ENCODE data around the gene MRPL9. TPM values are rescaled to one million over a fixed set of nuclear protein-coding genes. Genes with fewer than 3 reads are reported as not detected.
"Not testable (repeated sequence)": the region's sequence is repeated elsewhere in the genome, so short reads cannot be mapped to it uniquely, and the experiment has no call there.

Gene MRPL9
- total RNA-seq, 2 experiments from 2014 or later = 139 to 184 TPM

DNA sequence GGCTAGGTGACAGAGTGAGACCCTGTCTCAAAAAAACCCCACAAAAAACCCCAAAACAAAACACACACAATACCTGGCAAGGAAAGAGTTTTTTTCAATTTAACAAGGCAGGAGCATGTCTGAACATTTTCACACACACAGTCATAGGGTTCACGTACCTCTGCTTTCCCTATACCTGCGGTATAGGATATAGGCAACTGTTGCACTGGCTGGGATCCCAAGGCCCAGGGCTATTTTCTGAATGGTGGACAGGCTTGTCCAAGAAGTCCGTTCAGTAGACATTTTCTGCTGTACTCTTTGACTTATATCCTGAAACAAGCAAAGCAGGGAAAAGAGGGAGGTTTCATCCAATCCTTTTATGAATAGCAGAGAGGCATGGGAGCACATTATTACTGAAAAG is 19.4 kb upstream of the MRPL9 start:
- H3K36me3 Mint-ChIP-seq (ENCODE audit: low read depth) = peaks cover 6% of the 10 kb centered on the region
- no peak for ATAC-seq
- intact Hi-C loops (cut with DNase I, micrococcal nuclease) = no loop called here
- H3K9me3 Mint-ChIP-seq (ENCODE audit: low read depth) = no peaks in the 10 kb centered on the region
- ChIA-PET POLR2A (no interaction called here), CTCF (no interaction called here)
- DNase-seq = no peak
- no peaks in the 10 kb centered on the region for H3K27me3 Mint-ChIP-seq
- no peak overlapping the region for H3K4me3 Mint-ChIP-seq
- H3K4me1 Mint-ChIP-seq = no peaks in the 10 kb centered on the region
- H3K27ac Mint-ChIP-seq = no peak overlapping the region

DNA sequence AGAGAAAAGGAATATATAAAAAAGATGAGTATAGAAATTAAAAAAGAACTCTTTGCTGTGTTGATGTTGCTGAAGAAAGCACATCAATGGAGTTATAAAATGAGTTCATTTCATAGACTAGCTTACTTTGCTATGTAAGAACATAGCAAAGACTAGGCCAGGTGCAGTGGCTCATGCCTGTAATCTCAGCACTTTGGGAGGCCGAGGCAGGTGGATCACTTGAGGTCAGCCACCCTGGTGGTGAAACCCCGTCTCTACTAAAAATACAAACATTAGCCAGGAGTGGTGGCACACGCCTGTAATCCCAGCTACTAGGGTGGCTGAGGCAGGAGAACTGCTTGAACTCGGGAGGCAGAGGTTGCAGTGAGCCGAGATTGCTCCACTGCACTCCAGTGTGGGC is 18.7 kb upstream of the MRPL9 start:
- DNase-seq; H3K9me3 Mint-ChIP-seq (ENCODE audit: low read depth); H3K4me3 Mint-ChIP-seq; intact Hi-C loops (cut with DNase I, micrococcal nuclease); H3K4me1 Mint-ChIP-seq; ATAC-seq; POLR2A ChIA-PET; H3K27me3 Mint-ChIP-seq; H3K27ac Mint-ChIP-seq; H3K36me3 Mint-ChIP-seq (ENCODE audit: low read depth): not testable (repeated sequence)
- CTCF ChIA-PET = interaction anchor here (0.5 to 0.6 kb wide), 3 partner anchors 15 to 130 kb away, joined by 3 to 6 read pairs (median 3); no protein-coding TSS in a partner anchor

DNA sequence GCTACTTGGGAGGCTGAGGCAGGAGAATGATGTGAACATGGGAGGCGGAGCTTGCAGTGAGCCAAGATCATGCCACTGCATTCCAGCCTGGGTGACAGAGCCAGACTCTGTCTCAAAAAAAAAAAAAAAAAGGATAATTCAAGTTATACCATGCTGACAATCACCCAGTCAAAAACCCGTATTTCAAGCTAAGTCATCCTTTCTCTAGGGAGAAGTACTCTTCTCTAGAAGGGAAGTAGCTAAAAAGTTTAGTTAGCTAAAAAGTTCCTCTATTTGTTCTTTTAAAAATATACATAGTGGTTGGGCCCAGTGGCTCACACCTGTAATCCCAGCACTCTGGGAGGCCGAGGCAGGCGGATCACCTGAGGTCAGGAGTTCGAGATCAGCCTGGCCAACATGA is 17.4 kb upstream of the MRPL9 start:
- H3K27ac Mint-ChIP-seq; H3K27me3 Mint-ChIP-seq; H3K9me3 Mint-ChIP-seq (ENCODE audit: low read depth); ATAC-seq; H3K4me1 Mint-ChIP-seq; POLR2A ChIA-PET; CTCF ChIA-PET; intact Hi-C loops (cut with DNase I, micrococcal nuclease); DNase-seq; H3K4me3 Mint-ChIP-seq: not testable (repeated sequence)
- H3K36me3 Mint-ChIP-seq (ENCODE audit: low read depth) = peaks cover 10% of the 10 kb centered on the region

DNA sequence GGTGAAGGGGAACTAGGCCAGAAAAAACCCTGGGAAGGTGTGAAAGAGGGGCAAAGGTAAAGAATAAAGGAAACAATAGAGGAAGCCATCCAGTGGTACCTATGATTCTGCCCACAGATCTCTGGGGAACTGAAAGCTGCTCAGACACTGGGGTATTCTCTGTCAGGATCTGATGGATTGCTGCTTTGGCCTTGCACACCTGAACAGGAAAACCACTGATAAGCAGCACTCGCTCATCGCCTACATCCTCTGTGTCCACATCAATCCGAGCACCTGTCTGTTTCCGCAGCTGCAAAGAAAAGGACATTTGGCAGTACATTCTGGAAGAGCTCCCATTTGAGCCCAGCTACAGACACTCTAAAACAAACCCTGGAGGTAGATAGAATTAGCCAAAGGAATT is 16.6 kb upstream of the MRPL9 start:
- Mint-ChIP-seq H3K4me1 (no peaks in the 10 kb centered on the region), H3K27me3 (no peaks in the 10 kb centered on the region), H3K36me3 (ENCODE audit: low read depth) (peaks cover 11% of the 10 kb centered on the region), H3K4me3 (no peak overlapping the region), H3K27ac (no peak overlapping the region), H3K9me3 (ENCODE audit: low read depth) (no peaks in the 10 kb centered on the region)
- DNase-seq (no peak), ATAC-seq (no peak)
- intact Hi-C loops (cut with DNase I, micrococcal nuclease) = no loop called here
- ChIA-PET CTCF (interaction anchor here (1.2 kb wide), 1 partner anchor 10 kb away, joined by 5 read pairs; no protein-coding TSS in a partner anchor), POLR2A (no interaction called here)

DNA sequence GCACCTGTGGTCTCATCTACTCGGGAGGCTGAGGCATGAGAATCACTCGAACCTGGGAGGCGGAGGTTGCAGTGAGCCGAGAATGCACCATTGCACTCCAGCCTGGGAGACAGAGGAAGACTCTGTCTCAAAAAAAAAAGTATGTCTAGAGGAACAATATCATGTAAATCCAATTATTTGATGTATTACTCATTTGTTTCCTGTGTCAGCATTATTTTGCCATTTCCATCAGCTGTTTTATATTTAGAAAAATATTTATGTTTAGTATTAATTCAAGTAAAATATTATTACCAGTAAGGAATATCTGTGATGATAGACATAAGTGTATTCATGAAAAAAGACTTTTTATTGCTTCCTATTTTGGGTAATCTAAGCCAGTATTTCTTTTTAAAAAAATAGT is 14.0 kb upstream of the MRPL9 start:
- POLR2A ChIA-PET = no interaction called here
- Mint-ChIP-seq H3K36me3 (ENCODE audit: low read depth) (peaks cover 11% of the 10 kb centered on the region), H3K4me3 (no peak overlapping the region)

DNA sequence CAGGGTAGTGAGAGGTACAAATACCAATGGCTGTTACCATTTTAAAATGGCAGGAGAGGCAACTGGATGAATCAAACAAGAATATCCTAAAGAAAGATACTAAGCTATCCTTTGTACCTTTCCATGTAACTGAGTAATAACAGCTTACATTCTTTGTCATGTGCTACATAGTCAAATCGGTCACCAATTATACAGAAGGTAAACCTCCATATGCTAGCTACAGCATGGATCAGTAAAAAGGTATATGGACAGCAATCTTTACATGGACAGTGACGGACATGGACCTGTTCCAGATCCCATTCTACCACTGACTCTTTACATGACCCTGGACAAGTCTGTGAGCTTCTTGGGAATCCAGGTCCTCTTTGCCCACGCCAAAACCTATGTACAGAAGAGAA is 13.4 kb upstream of the MRPL9 start:
- no peak for DNase-seq
- Mint-ChIP-seq H3K27me3 (no peaks in the 10 kb centered on the region), H3K4me1 (no peaks in the 10 kb centered on the region), H3K4me3 (no peak overlapping the region), H3K36me3 (ENCODE audit: low read depth) (peaks cover 11% of the 10 kb centered on the region), H3K9me3 (ENCODE audit: low read depth) (no peaks in the 10 kb centered on the region), H3K27ac (no peak overlapping the region)
- intact Hi-C loops (cut with DNase I, micrococcal nuclease) = no loop called here
- ATAC-seq = no peak
- POLR2A ChIA-PET = no interaction called here
- CTCF ChIA-PET = interaction anchor here (1.0 to 1.5 kb wide), 2 partner anchors 13 to 14 kb away, joined by 4 to 5 read pairs; no protein-coding TSS in a partner anchor

More for the DNA sequence above, 14.0 kb upstream of the MRPL9 start:
- H3K9me3 Mint-ChIP-seq (ENCODE audit: low read depth) = no peaks in the 10 kb centered on the region
- no peak overlapping the region for H3K27ac Mint-ChIP-seq
- DNase-seq (no peak), ATAC-seq (no peak)
- H3K4me1 Mint-ChIP-seq = no peaks in the 10 kb centered on the region
- CTCF ChIA-PET = interaction anchor here (1.5 kb wide), 1 partner anchor 12 kb away, joined by 5 read pairs; no protein-coding TSS in a partner anchor
- intact Hi-C loops (cut with DNase I, micrococcal nuclease) = no loop called here
- H3K27me3 Mint-ChIP-seq = no peaks in the 10 kb centered on the region

DNA sequence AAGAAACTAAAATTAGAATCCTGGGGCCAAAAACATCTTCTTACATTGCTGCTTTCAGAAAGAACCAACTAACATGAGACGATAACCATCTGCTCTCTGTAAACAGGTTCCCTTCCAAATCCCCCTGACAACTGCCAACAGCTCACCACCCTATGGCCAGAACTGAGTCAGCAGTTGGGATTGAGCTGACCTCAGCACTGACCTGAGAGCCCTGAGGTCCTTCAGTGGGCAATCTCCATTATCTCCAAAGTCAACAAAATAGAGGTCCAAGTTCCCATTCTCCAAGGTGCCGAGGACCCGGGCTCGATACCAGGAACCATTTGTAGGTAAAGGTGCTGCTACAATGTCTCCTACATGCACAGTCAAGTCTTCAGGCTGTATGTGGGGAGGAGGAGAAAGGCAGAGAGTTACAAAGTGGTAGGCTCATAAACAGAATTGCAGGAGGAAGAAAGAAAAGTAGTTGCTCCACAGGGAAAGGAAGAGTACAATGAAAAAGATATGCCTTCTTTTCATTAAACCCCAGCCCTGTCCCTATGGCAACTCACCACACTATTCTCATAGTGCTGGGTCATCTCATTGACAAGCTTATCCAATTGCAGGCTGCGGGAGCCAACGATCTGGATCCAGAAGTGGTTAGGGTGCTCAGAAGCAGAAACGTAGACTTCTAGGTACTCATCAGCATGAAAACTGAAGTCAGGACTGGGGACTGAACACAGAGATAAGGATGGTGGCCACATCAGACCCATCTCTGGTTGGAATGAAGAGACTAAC is 12.8 kb upstream of the MRPL9 start:
- Mint-ChIP-seq H3K4me3 (no peak overlapping the region), H3K27me3 (no peaks in the 10 kb centered on the region), H3K27ac (no peak overlapping the region), H3K9me3 (ENCODE audit: low read depth) (no peaks in the 10 kb centered on the region), H3K36me3 (ENCODE audit: low read depth) (peaks cover 11% of the 10 kb centered on the region), H3K4me1 (no peaks in the 10 kb centered on the region)
- POLR2A ChIA-PET = no interaction called here
- ATAC-seq (no peak), DNase-seq (no peak)
- CTCF ChIA-PET = interaction anchor here (0.6 to 1.5 kb wide), 4 partner anchors 13 to 61 kb away, joined by 4 to 5 read pairs (median 4); partner anchors contain the start of gene TDRKH
- intact Hi-C loops (cut with DNase I, micrococcal nuclease) = no loop called here

DNA sequence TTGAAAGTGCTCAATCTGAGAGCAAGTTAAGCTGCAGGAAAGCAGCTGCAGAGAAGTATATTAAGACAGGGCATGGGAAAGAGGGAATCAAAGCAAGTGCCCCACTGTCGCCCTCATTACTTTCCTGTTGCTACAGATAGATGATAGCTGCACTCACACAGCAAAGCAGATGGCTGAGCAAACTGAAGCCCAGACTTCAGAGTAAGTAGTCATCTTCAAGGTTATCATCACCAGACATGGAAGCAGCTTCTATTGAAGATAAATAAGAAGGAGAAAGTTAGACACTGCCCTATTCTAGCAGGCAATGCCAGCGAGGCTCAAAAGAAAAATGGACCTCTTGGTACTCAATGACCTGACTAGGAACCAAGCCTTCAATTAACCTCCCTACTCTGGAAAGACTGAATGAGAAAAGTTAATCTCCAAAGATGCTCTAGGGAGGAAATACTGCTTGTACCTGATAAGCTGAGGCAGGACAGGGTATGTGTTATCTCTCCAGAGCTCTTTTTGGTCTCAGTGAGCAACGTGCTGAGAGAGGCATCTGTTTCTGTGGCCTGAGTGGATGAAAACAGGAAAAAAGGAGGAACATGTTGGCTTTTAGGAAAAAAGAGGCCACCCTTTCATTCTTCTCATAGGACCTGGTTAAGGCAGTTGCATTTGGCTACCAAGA is 11.1 kb upstream of the MRPL9 start:
- H3K27ac Mint-ChIP-seq = no peak overlapping the region
- no peak for ATAC-seq
- no peaks in the 10 kb centered on the region for H3K4me1 Mint-ChIP-seq
- DNase-seq = no peak
- ChIA-PET POLR2A (no interaction called here), CTCF (interaction anchor here (0.6 to 1.5 kb wide), 2 partner anchors 16 to 37 kb away, joined by 4 read pairs; partner anchors contain the start of gene TDRKH)
- no peaks in the 10 kb centered on the region for H3K9me3 Mint-ChIP-seq (ENCODE audit: low read depth)
- intact Hi-C loops (cut with DNase I, micrococcal nuclease) = no loop called here
- H3K4me3 Mint-ChIP-seq = no peak overlapping the region
- peaks cover 11% of the 10 kb centered on the region for H3K36me3 Mint-ChIP-seq (ENCODE audit: low read depth)
- no peaks in the 10 kb centered on the region for H3K27me3 Mint-ChIP-seq

DNA sequence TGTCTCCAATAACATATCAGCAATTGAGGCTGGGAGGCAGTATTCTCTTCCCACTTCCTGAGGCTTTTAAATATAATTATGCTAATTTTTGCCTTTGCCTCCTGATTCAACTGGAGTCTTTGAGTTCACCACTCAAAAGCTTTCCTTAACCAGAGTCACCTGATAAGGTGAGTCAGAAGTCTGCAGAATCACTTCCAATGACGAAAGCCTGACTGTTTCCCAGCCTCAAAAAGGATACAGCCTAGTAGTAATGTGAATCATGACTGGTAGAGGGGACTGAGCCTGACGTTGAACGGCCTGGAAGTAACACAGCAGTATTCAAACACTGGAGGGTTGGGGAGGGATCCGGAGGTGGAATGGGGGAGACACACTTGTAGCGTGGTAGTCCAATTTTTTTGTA is 10.4 kb upstream of the MRPL9 start:
- Mint-ChIP-seq H3K36me3 (ENCODE audit: low read depth) (peaks cover 5% of the 10 kb centered on the region), H3K9me3 (ENCODE audit: low read depth) (no peaks in the 10 kb centered on the region), H3K4me1 (no peaks in the 10 kb centered on the region), H3K4me3 (no peak overlapping the region), H3K27ac (peak overlapping the region; percentile 5), H3K27me3 (no peaks in the 10 kb centered on the region)
- no peak for DNase-seq
- intact Hi-C loops (cut with DNase I, micrococcal nuclease) = no loop called here
- ATAC-seq = peak; percentile 55
- ChIA-PET CTCF (interaction anchor here (0.6 kb wide), 1 partner anchor 36 kb away, joined by 4 read pairs; no protein-coding TSS in a partner anchor), POLR2A (interaction anchor here (0.8 kb wide), 1 partner anchor 34 kb away, joined by 3 read pairs; no protein-coding TSS in a partner anchor)

DNA sequence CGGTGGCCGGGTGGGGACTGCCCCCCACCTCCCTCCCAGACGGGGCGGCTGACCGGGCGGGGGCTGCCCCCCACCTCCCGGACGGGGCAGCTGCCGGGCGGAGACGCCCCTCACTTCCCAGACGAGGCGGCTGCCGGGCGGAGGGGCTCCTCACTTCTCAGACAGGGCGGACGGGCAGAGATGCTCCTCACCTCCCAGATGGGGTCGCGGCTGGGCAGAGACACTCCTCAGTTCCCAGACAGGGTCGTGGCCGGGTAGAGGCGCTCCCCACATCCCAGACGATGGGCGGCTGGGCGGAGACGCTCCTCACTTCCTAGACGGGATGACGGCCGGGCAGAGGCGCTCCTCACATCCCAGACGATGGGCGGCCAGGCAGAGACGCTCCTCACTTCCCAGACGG is 6.0 kb upstream of the MRPL9 start:
- not testable (repeated sequence) for H3K36me3 Mint-ChIP-seq (ENCODE audit: low read depth)

DNA sequence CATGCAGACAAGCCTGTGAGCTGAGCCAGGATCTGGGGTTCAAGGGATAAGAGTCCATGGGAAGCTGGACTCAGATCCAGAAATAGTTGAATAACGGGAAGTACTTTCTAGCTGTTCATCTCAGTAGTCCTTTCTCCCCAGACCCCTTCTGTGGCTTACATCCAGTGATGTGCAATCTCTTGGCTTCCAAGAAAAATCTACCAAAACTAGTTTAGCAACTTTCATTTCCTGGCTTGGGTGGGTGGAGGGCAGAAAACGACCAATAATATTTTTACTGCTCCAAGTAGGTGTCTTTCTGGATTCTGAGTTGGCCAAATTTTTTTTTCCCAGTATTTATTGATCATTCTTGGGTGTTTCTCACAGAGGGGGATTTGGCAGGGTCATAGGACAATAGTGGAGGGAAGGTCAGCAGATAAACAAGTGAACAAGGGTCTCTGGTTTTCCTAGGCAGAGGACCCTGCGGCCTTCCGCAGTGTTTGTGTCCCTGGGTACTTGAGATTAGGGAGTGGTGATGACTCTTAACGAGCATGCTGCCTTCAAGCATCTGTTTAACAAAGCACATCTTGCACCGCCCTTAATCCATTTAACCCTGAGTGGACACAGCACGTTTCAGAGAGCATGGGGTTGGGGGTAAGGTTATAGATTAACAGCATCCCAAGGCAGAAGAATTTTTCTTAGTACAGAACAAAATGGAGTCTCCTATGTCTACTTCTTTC is 5.2 kb upstream of the MRPL9 start:
- intact Hi-C loops (cut with DNase I, micrococcal nuclease); H3K36me3 Mint-ChIP-seq (ENCODE audit: low read depth); H3K9me3 Mint-ChIP-seq (ENCODE audit: low read depth); POLR2A ChIA-PET; DNase-seq; H3K27ac Mint-ChIP-seq; H3K27me3 Mint-ChIP-seq; ATAC-seq; H3K4me3 Mint-ChIP-seq: not testable (repeated sequence)
- H3K4me1 Mint-ChIP-seq = peaks cover 12% of the 10 kb centered on the region
- CTCF ChIA-PET = interaction anchor here (1.0 kb wide), 1 partner anchor 18 kb away, joined by 3 read pairs; no protein-coding TSS in a partner anchor

More for the DNA sequence above, 6.0 kb upstream of the MRPL9 start:
- intact Hi-C loops (cut with DNase I, micrococcal nuclease); H3K27me3 Mint-ChIP-seq; DNase-seq; H3K4me1 Mint-ChIP-seq; H3K4me3 Mint-ChIP-seq; CTCF ChIA-PET; POLR2A ChIA-PET; H3K27ac Mint-ChIP-seq; H3K9me3 Mint-ChIP-seq (ENCODE audit: low read depth); ATAC-seq: not testable (repeated sequence)

All from activated CD4-positive, alpha-beta T cell treated with anti-CD3 and anti-CD28 coated beads for 36 hours (primary cell).